IPS-20b (cell line): Measurements from ENCODE around the gene KLHL35.

ENCODE experiments used
- H3K27ac ChIP-seq: one replicate; pipeline ENCODE4 v1.5.1; 2013; ENCODE audit warnings: low read length
- H3K27me3 ChIP-seq: 2 replicates; pipeline ENCODE4 v1.6.1; 2013; ENCODE audit warnings: mild to moderate bottlenecking, low read length, inconsistent platforms; ENCODE audit not compliant: insufficient read depth
- H3K36me3 ChIP-seq: 2 replicates; pipeline ENCODE4 v1.6.1; 2013; ENCODE audit warnings: low read depth, mild to moderate bottlenecking, inconsistent platforms, low read length, moderate library complexity; ENCODE audit not compliant: insufficient read depth
- H3K4me1 ChIP-seq: 2 replicates; pipeline ENCODE4 v1.6.1; 2013; ENCODE audit warnings: mild to moderate bottlenecking, control low read depth, inconsistent platforms, low read length, moderate library complexity; ENCODE audit not compliant: insufficient read depth
- H3K4me3 ChIP-seq: 2 replicates; pipeline ENCODE4 v1.5.1; 2013; ENCODE audit warnings: mild to moderate bottlenecking, low read length, inconsistent platforms
- H3K9ac ChIP-seq: 2 replicates; pipeline ENCODE4 v1.6.1; 2013; ENCODE audit warnings: low read depth, mild to moderate bottlenecking, inconsistent platforms, low read length, moderate library complexity
- H3K9me3 ChIP-seq: 2 replicates; pipeline ENCODE4 v1.6.1; 2013; ENCODE audit warnings: mild to moderate bottlenecking, low read depth, low read length, inconsistent platforms; ENCODE audit not compliant: insufficient read depth

Gene KLHL35

GRCh38 chr11:75432911-75433321 is at the start of gene KLHL35:
Gene KLHL35, minus strand, starts transcription at chr11:75433203. Its CDS starts 2,574 bp downstream, at chr11:75430629.
- Histone ChIP-seq H3K27ac (no peak within 1 kb of the TSS), H3K4me1 (peaks cover 12% of the 10 kb centered on the region; the same call in 1 of the 2 replicates), H3K36me3 (no peaks in the 10 kb centered on the region), H3K9ac (no peak within 1 kb of the TSS), H3K4me3 (peak within 1 kb of the TSS; percentile 54), H3K9me3 (peaks cover 11% of the 10 kb centered on the region), H3K27me3 (peaks cover 65% of the 10 kb centered on the region)

DNA sequence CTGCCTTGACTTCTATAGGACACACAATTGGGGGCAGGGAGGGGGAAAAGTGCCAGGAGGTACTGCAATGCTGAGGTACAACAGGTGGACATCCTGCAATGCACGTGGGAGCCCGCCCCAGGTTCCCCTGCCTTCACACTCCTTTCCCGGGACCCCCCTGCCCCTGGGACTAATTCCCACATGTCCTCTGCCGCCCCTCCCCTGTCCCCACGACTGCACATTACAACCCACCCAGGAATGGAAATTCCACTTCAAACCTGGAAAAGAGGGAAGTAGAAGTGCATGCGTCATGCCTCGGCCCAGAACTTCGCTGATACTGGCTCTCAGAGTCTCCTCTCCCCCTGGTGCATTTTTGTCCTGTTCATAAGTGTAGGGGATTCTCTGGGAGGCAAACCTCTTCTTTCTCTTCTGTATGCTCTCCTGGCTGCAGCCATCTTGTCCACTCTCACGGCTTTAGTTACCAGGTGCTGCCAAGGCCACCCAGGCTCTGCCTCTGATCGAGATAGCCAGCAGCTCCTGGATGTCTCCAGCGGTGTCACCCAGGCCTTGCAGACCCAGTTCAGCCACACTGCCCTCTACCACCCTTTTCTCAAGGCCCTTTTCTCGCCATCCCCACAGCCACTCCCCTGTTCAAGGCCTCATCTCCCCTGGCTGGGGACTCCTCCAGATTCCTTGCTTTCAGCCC is 49.1 kb upstream of the KLHL35 start:
- no peak overlapping the region for H3K4me3 ChIP-seq
- H3K9me3 ChIP-seq, result no peaks in the 10 kb centered on the region
- no peak overlapping the region for H3K9ac ChIP-seq
- H3K27ac ChIP-seq, result no peak overlapping the region
- no peaks in the 10 kb centered on the region for H3K36me3 ChIP-seq
- no peaks in the 10 kb centered on the region for H3K4me1 ChIP-seq
- no peaks in the 10 kb centered on the region for H3K27me3 ChIP-seq

DNA sequence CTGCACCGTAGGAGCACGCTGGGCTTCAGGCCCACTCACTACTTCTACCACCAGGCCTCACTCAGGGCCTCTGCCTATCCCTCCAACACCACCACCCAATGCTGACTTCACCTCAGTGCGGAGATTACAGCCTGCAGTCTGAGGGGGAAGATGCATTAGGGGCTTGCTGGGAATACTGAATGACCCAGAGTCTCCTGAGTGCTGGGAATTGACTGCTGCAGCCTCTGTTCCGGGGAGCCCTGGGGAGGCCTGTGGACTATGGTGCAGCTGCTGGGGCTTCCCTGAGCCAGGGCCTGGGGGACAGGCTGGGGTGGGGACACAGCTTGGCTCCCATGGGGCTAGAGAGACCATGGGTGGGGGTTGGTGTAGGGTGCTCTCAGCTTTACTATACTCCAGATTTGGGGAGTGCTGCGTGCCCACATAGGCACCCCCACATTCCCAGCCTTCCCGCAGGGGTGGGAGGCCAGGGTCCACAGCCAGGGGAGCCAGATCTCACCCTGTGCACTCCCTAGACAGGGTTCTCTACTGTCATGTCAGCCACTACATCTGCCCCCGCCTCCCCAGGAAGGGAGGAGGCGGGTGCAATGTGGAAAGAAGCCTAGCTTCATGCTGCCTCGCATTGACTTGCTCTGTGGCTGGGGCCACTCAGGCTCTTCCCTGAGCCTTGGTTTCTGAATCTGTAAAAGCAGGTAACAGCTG is 48.4 kb upstream of the KLHL35 start:
- no peaks in the 10 kb centered on the region for H3K4me1 ChIP-seq
- H3K27me3 ChIP-seq, result no peaks in the 10 kb centered on the region
- no peak overlapping the region for H3K9ac ChIP-seq
- H3K36me3 ChIP-seq, result no peaks in the 10 kb centered on the region
- no peak overlapping the region for H3K27ac ChIP-seq
- H3K4me3 ChIP-seq, result no peak overlapping the region
- no peaks in the 10 kb centered on the region for H3K9me3 ChIP-seq

- no peaks in the 10 kb centered on the region for H3K9me3 ChIP-seq
- no peak overlapping the region for H3K9ac ChIP-seq
- H3K4me1 ChIP-seq, result 0 out of 2 replicates have a peak, but pooled peaks cover 3% of the 10 kb centered on the region
- H3K36me3 ChIP-seq, result no peaks in the 10 kb centered on the region
- no peak overlapping the region for H3K27ac ChIP-seq
- H3K27me3 ChIP-seq, result no peaks in the 10 kb centered on the region
- no peak overlapping the region for H3K4me3 ChIP-seq
Observed at GRCh38 chr11:75480185-75481175, 47.5 kb upstream of the KLHL35 start.

DNA sequence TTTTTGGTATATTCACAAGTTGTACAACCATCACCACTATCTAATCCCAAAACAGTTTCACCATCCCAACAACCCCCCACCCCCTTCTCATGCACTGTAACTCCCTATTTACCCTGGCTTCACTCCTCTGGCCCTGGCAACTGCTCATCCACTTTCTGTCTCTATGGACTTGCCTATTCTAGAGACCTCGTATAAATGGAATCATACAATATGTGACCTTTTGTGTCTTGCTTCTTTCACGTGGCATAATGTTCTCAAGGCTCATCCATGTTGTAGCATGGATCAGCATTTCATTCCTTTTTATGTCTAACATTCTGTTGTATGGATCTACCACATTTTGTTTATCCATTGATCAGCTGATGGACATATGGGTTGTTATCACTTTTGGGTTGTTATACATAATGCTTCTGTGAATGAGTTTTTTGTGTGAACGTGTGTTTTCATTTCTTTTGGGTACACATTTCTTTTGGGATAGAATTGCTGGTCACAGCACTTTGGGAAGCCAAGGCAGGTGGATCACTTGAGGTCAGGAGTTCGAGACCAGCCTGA is 46.7 kb upstream of the KLHL35 start:
- Histone ChIP-seq H3K4me1 (0 out of 2 replicates have a peak, but pooled peaks cover 3% of the 10 kb centered on the region), H3K27ac (no peak overlapping the region), H3K36me3 (no peaks in the 10 kb centered on the region), H3K9ac (no peak overlapping the region), H3K27me3 (no peaks in the 10 kb centered on the region), H3K4me3 (no peak overlapping the region), H3K9me3 (no peaks in the 10 kb centered on the region)

DNA sequence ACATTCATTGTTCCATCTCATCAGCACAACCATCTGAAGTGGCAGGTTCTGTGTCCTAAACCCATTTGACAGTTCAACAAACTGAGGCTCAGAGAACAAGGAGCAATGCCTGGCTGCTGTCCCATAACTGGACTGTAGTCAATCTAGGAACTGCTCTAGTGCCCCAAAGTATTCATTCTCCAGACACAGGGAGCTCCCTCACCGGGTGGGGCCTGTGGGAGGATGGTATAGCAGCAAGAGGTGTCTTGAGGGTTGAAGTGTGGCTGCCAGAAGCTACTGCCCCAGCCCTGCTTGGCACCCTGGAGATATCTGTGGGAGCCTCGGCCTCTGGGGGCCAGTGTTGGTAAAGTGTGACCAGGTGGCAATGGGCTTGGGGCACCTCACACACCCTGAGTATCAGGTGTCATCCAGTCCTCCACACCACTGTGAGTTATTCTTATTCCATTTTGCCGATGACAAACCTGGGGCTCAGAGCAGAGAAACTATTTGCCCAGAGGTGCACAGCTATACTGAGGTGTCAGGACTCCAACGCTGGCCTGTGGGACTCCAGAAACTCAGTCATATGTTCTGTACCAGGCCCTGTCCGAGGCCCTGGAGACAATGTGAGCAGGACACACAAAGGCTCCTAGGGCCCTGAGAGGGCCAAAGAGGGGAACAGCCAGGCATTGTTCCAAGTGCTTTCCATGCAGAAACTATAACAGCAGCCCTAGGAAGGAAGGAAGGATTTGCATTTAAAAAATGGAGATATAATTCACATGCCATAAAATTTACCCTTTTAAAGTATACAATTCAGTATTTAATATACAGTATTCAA is 46.0 kb upstream of the KLHL35 start:
- 0 out of 2 replicates have a peak, but pooled peaks cover 3% of the 10 kb centered on the region for H3K4me1 ChIP-seq
- H3K9ac ChIP-seq, result no peak overlapping the region
- H3K27ac ChIP-seq, result no peak overlapping the region
- no peaks in the 10 kb centered on the region for H3K36me3 ChIP-seq
- no peaks in the 10 kb centered on the region for H3K9me3 ChIP-seq
- no peak overlapping the region for H3K4me3 ChIP-seq
- no peaks in the 10 kb centered on the region for H3K27me3 ChIP-seq

DNA sequence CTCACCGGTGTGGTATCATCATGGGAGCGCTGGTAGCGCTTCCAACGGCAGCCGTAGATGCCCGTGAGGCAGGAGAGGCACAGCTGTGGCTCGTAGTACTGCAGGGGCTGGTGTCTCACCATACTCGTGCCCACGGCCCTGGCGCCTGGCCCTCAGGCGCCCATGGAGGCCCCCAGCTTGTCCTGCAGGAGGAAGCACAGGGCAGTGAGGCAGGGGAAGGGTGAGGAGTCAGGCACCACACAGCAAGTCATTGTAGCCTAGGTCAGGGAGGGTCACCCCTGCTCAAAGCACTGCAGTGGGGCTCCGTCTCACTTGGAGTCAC is 44.6 kb upstream of the KLHL35 start:
- no peak overlapping the region for H3K9ac ChIP-seq
- no peaks in the 10 kb centered on the region for H3K36me3 ChIP-seq
- H3K4me3 ChIP-seq, result no peak overlapping the region
- H3K27ac ChIP-seq, result no peak overlapping the region
- H3K4me1 ChIP-seq, result 0 out of 2 replicates have a peak, but pooled peaks cover 3% of the 10 kb centered on the region
- no peaks in the 10 kb centered on the region for H3K27me3 ChIP-seq
- no peaks in the 10 kb centered on the region for H3K9me3 ChIP-seq

DNA sequence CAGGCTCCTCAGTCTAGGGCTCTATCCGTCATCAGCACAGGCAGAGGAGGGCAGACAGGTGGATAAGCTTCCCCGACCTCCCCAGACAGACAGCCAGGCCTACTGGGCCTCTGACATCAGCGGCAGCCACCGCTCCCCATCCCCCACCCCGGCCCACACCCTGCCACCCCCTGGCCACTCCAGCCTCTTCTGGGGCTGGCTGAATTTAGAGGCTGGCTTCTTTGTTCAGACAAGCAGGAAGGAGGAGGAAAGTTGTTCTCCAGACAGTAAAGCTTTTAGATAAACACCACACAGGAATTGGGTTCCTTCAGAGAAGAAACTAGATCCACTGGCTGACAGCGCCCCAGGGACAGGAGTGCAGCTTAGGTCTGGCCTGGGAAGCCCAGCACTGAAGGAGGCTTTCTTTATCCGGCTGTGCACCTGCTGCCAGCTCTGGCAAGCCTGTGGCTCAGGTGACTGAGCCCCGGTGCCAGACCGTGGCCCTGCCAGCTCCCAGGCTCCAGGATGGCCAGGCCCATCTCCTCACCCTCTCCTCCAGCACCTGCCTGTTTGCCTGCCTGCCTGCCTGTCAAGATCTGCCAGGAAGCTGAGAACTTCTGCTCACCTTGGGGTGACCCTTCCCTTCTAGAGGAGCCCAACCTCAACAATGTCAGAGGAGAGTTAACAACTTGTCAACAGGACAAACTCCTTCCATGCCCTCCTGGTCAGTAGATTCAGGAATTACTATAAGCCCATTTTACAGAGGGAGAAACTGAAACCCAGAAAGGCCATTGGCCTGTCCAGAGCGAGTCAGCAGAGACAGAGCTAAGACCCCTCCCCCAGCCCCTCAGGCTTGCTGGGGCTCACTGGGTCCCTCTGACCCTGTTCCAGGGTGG is 44.0 kb upstream of the KLHL35 start:
- no peak overlapping the region for H3K27ac ChIP-seq
- no peaks in the 10 kb centered on the region for H3K36me3 ChIP-seq
- H3K27me3 ChIP-seq, result no peaks in the 10 kb centered on the region
- H3K9ac ChIP-seq, result no peak overlapping the region
- no peak overlapping the region for H3K4me3 ChIP-seq
- H3K9me3 ChIP-seq, result no peaks in the 10 kb centered on the region
- 0 out of 2 replicates have a peak, but pooled peaks cover 3% of the 10 kb centered on the region for H3K4me1 ChIP-seq

- Histone ChIP-seq H3K4me1 (0 out of 2 replicates have a peak, but pooled peaks cover 3% of the 10 kb centered on the region), H3K9me3 (no peaks in the 10 kb centered on the region), H3K4me3 (no peak overlapping the region), H3K27me3 (no peaks in the 10 kb centered on the region), H3K36me3 (no peaks in the 10 kb centered on the region), H3K9ac (no peak overlapping the region; the same call in 1 of the 2 replicates), H3K27ac (no peak overlapping the region)
Observed at GRCh38 chr11:75475767-75476650, 43.0 kb upstream of the KLHL35 start.
